Uterus (tissue), 4 donors: ENCODE measurements around the gene TRIM66. TPM values are rescaled to one million over a fixed set of nuclear protein-coding genes. Genes with fewer than 3 reads are reported as not detected.

ENCODE experiments used
- DNase-seq, 2 donors: peaks; one replicate each; pipeline ENCODE4 v3.0.0-alpha.2; 2019 to 2020
- H3K27ac ChIP-seq, 2 donors: fragments of 200-600 bp; sonication (generic); 1 replicate in 1 of 2; 2 replicates in 1 of 2; pipeline ENCODE4 v1.5.1; 2016 to 2018
- H3K27me3 ChIP-seq, 2 donors: fragments of 200-600 bp; sonication (generic); one replicate each; pipeline ENCODE4 v1.5.1; 2018 to 2019; ENCODE audit warnings: control low read depth in 1 of 2
- H3K36me3 ChIP-seq, 2 donors: fragments of 200-600 bp; sonication (generic); one replicate each; pipeline ENCODE4 v1.5.1; 2019; ENCODE audit warnings: control low read depth in 1 of 2
- H3K4me1 ChIP-seq, 2 donors: fragments of 200-600 bp; sonication (generic); one replicate each; pipeline ENCODE4 v1.5.1; 2018 to 2019; ENCODE audit warnings: control low read depth in 1 of 2
- H3K4me3 ChIP-seq, 2 donors: fragments of 200-600 bp; sonication (generic); 1 replicate in 1 of 2; 2 replicates in 1 of 2; pipeline ENCODE4 v1.5.1; 2018 to 2019; ENCODE audit warnings: mild to moderate bottlenecking in 1 of 2
- H3K9me3 ChIP-seq, 2 donors: fragments of 200-600 bp; sonication (generic); one replicate each; pipeline ENCODE4 v1.5.1; 2019; ENCODE audit warnings: control low read depth in 1 of 2
- CTCF ChIP-seq, 4 experiments: fragments of 200-600 bp in 2 of 4; fragments of 450-650 bp in 2 of 4; sonication (generic) in 2 of 4; IDR thresholded peaks; one replicate each; pipeline ENCODE4 v1.5.1; 2016 to 2019; ENCODE audit warnings: antibody characterized with exemption in 4 of 4, mild to moderate bottlenecking in 2 of 4, moderate library complexity in 1 of 4
- POLR2A ChIP-seq, 2 donors: fragments of 450-650 bp; IDR thresholded peaks; one replicate each; pipeline ENCODE4 v1.6.1; 2016; ENCODE audit warnings: antibody characterized with exemption in 2 of 2, mild to moderate bottlenecking in 1 of 2, moderate library complexity in 1 of 2
- intact Hi-C: fragments of 100-400 bp; cut with DNase I; formaldehyde crosslinking; loops from one replicate; pipeline ENCODE4 v1.15.1; 2023; ENCODE audit warnings: low total_unique reads
- total RNA-seq, 4 donors: library from RNA; depleted of rRNA in 3 of 4; stranded (reverse); fragments of >200 nt in 3 of 4; gene quantifications; one replicate each; pipeline versions ENCODE4 v1.1.0 to v1.2.4, GENCODE V29; 2014 to 2023
- donor health status: DM: yes; HTN: yes; CAD: no.

Gene TRIM66
- total RNA-seq, 4 donors from 2014 or later, result 7.4 to 18.2 (median 10.5) TPM

DNA sequence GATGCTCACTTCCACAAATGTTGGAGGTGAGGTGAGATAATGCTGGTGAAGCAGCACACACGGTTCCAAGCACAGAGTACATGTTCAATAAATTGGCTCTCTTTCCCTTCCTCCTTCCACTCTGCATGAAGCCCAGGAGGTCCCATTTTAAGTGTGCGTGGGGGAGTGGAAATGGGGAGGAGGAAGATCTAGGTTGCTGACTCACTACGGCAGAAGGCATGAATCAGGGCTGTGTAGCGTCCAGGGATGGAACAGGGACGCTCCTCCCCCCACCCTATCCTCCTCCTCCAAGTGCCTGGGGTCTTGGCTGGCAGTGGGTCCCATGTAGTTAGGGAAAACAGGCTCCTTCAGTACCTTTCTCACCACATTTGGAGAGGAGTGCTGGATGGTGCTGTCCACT is 44.2 kb downstream of the TRIM66 start:
- Histone ChIP-seq H3K27ac (no peak overlapping the region), H3K4me3 (no peak overlapping the region), H3K4me1 (no peaks in the 10 kb centered on the region), H3K36me3 (no peaks in the 10 kb centered on the region), H3K27me3 (no peaks in the 10 kb centered on the region), H3K9me3 (no peaks in the 10 kb centered on the region)
- TF ChIP-seq POLR2A (IDR thresholded peaks at IDR 0.05) (no peak), CTCF (IDR thresholded peaks at IDR 0.05) (no peak)
- no peak for DNase-seq
- intact Hi-C loops, result no loop called here

DNA sequence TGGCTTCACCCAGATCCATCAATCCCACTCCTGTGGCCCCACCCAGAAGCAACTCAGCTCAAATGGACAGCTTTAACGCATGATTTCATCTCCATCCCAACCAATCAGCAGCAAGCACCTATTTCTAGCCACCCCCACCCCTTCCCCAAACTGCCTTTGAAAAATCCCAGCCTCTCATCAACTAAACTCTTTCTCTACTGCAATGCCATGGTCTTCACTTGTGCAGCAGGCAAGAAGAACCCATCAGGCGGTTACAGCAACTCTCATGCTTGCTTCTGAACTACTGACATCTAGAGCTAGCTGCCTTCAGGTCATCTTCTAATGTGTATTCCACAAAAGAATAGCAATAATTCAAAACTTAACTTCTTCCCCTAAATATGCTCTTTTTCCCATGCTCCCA is 46.3 kb downstream of the TRIM66 start:
- no peak for DNase-seq
- Histone ChIP-seq H3K4me1 (no peaks in the 10 kb centered on the region), H3K27me3 (no peaks in the 10 kb centered on the region), H3K9me3 (no peaks in the 10 kb centered on the region), H3K27ac (no peak overlapping the region), H3K36me3 (no peaks in the 10 kb centered on the region), H3K4me3 (no peak overlapping the region)
- intact Hi-C loops, result no loop called here
- no peak for TF ChIP-seq CTCF (IDR thresholded peaks at IDR 0.05)
- TF ChIP-seq POLR2A (IDR thresholded peaks at IDR 0.05), result no peak

- H3K9me3 ChIP-seq, result no peaks in the 10 kb centered on the region
- no peak overlapping the region for H3K4me3 ChIP-seq
- H3K36me3 ChIP-seq, result no peaks in the 10 kb centered on the region
- no peaks in the 10 kb centered on the region for H3K4me1 ChIP-seq
- H3K27ac ChIP-seq, result no peak overlapping the region
- H3K27me3 ChIP-seq, result no peaks in the 10 kb centered on the region
- intact Hi-C loops, result no loop called here
- TF ChIP-seq CTCF (IDR thresholded peaks at IDR 0.05) (no peak), POLR2A (IDR thresholded peaks at IDR 0.05) (no peak)
- no peak for DNase-seq
Observed at GRCh38 chr11:8634498-8634897, 48.0 kb downstream of the TRIM66 start.

GRCh38 chr11:8631395-8632118 is 50.9 kb downstream of the TRIM66 start:
- Histone ChIP-seq H3K4me1 (no peaks in the 10 kb centered on the region), H3K4me3 (no peak overlapping the region), H3K36me3 (no peaks in the 10 kb centered on the region), H3K27me3 (no peaks in the 10 kb centered on the region), H3K27ac (no peak overlapping the region), H3K9me3 (no peaks in the 10 kb centered on the region)
- TF ChIP-seq CTCF (IDR thresholded peaks at IDR 0.05) (no peak), POLR2A (IDR thresholded peaks at IDR 0.05) (no peak)
- DNase-seq, result peak in 1 of 2 donors; percentile 65
- intact Hi-C loops, result no loop called here

GRCh38 chr11:8624698-8625097 is 57.8 kb downstream of the TRIM66 start:
- Histone ChIP-seq H3K36me3 (no peaks in the 10 kb centered on the region), H3K9me3 (no peaks in the 10 kb centered on the region)
- no peak for DNase-seq

More at GRCh38 chr11:8624698-8625097, 57.8 kb downstream of the TRIM66 start:
- TF ChIP-seq POLR2A (IDR thresholded peaks at IDR 0.05) (no peak), CTCF (IDR thresholded peaks at IDR 0.05) (no peak)
- H3K27ac ChIP-seq, result no peak overlapping the region
- no peaks in the 10 kb centered on the region for H3K27me3 ChIP-seq
- no peaks in the 10 kb centered on the region for H3K4me1 ChIP-seq
- H3K4me3 ChIP-seq, result no peak overlapping the region
- intact Hi-C loops, result no loop called here
